Lung (tissue), 13 donors: Measurements from ENCODE around the gene IL3. TPM values are rescaled to one million over a fixed set of nuclear protein-coding genes. Genes with fewer than 3 reads are reported as not detected.

Experiments used
- ATAC-seq: fragments of 200-7000 bp; cut with Tn5 transposase; one replicate; pipeline ENCODE4 v1.9.1; 2020; ENCODE audit warnings: moderate number of reproducible peaks; ENCODE audit not compliant: insufficient read depth, low FRiP score
- DNase-seq, 3 donors: peaks; one replicate each; pipeline ENCODE4 v3.0.0-alpha.2; 2013 to 2017
- H3K27ac ChIP-seq, 2 donors: one replicate each; pipeline ENCODE4 v1.5.1; 2013; ENCODE audit warnings: mild to moderate bottlenecking in 2 of 2, moderate library complexity in 2 of 2, control low read depth in 1 of 2, inconsistent platforms in 1 of 2, low read depth in 1 of 2, low read length in 1 of 2
- H3K27me3 ChIP-seq, 3 donors: one replicate each; pipeline ENCODE4 v1.5.1; 2013; ENCODE audit warnings: low read length in 2 of 3; ENCODE audit not compliant: control insufficient read depth in 3 of 3, insufficient read depth in 3 of 3
- H3K36me3 ChIP-seq, 4 donors: one replicate each; pipeline ENCODE4 v1.5.1; 2013; ENCODE audit warnings: low read length in 4 of 4, mild to moderate bottlenecking in 1 of 4, moderate library complexity in 1 of 4; ENCODE audit not compliant: control insufficient read depth in 4 of 4, insufficient read depth in 4 of 4
- H3K4me1 ChIP-seq, 5 donors: one replicate each; pipeline ENCODE4 v1.5.1; 2013; ENCODE audit warnings: low read length in 5 of 5, mild to moderate bottlenecking in 2 of 5, moderate library complexity in 1 of 5; ENCODE audit not compliant: control insufficient read depth in 5 of 5, insufficient read depth in 5 of 5
- H3K4me3 ChIP-seq: one replicate; pipeline ENCODE4 v1.5.1; 2013; ENCODE audit warnings: mild to moderate bottlenecking, control low read depth, moderate library complexity
- H3K9ac ChIP-seq, 2 donors: one replicate each; pipeline ENCODE4 v1.5.1; 2013; ENCODE audit warnings: low read length in 2 of 2, control low read depth in 1 of 2; ENCODE audit not compliant: insufficient read depth in 1 of 2
- H3K9me3 ChIP-seq, 4 donors: one replicate each; pipeline ENCODE4 v1.5.1; 2013; ENCODE audit warnings: low read length in 3 of 4, mild to moderate bottlenecking in 1 of 4, moderate library complexity in 1 of 4; ENCODE audit not compliant: control insufficient read depth in 4 of 4, insufficient read depth in 3 of 4
- CTCF ChIP-seq: IDR thresholded peaks from 2 replicates; pipeline ENCODE4 v1.5.1; 2012; ENCODE audit warnings: mild to moderate bottlenecking; ENCODE audit errors: control extremely low read depth, extremely low read depth
- WGBS, 2 donors: extraction: QIAGEN DNeasy Blood & Tissue Kit; methylation state at CpG; one replicate each; pipeline ENCODE4 v1.1.7; 2013; 5-methylcytosine and 5-hydroxymethylcytosine counted together
- polyA plus RNA-seq, 2 donors: library from polyadenylated mRNA; stranded (reverse); fragments of 200-250 nt; gene quantifications; one replicate each; pipeline ENCODE4 v1.2.1, GENCODE V29; 2013
- small RNA-seq: library from RNA; depleted of rRNA; stranded (forward); fragments of <200 nt; gene quantifications from one replicate; pipeline ENCODE3, GENCODE V24; 2014; ENCODE audit warnings: low replicate concordance
- total RNA-seq, 2 donors: library from RNA; depleted of rRNA in 1 of 2; stranded (reverse); fragments of >200 nt in 1 of 2; gene quantifications; one replicate each; pipeline ENCODE4 v1.2.1, GENCODE V29; 2014 to 2021
- donor health status: control.
- donor health status: control.
- donor health status: Bipolar disorder and iron deficiency.
- donor health status: healthy.
- donor health status: DM: yes; HTN: yes; CAD: no.

The IL3 gene
- total and polyA plus RNA-seq, 4 donors: not detected

GRCh38 chr5:132110930-132111329 lies 50.5 kb downstream of the IL3 start:
- Histone ChIP-seq H3K4me1 (peaks cover 0 to 5% (median 0%) of the 10 kb centered on the region in 5 donors), H3K9ac (no peak overlapping the region), H3K27me3 (no peaks in the 10 kb centered on the region), H3K36me3 (no peaks in the 10 kb centered on the region), H3K27ac (no peak overlapping the region), H3K4me3 (no peak overlapping the region), H3K9me3 (no peaks in the 10 kb centered on the region)
- no peak for DNase-seq
- ATAC-seq: no peak
- TF ChIP-seq CTCF: no peak

GRCh38 chr5:132112111-132112510 lies 51.7 kb downstream of the IL3 start:
- DNase-seq (no peak), ATAC-seq (no peak)
- Histone ChIP-seq H3K9ac (no peak overlapping the region), H3K36me3 (no peaks in the 10 kb centered on the region), H3K9me3 (no peaks in the 10 kb centered on the region), H3K4me3 (no peak overlapping the region), H3K27ac (no peak overlapping the region), H3K27me3 (no peaks in the 10 kb centered on the region), H3K4me1 (peaks cover 0 to 5% (median 0%) of the 10 kb centered on the region in 5 donors)
- TF ChIP-seq CTCF: no peak
- WGBS, 2 donors: 93 to 96% methylated on average over 3 of the region's 3 CpGs

Small RNA genes within 50 kb of the gene (small RNA-seq; reads per million reads assigned to genes)
- not detected for gene RF00285

Other genes with a start within 250 kb of the IL3 start
- gene MEIKIN, start 115.0 kb upstream of the IL3 start, total RNA-seq: not detected
- under 1 TPM; 0.08 to 0.32 TPM for gene MEIKIN, start 115.0 kb upstream of the IL3 start, polyA plus RNA-seq
- gene ACSL6, start 49.0 kb upstream of the IL3 start, total RNA-seq: 1 to 10 TPM in 1 of 2 donors, under 1 TPM in 1; 0.43 to 6.7 TPM
- under 1 TPM; 0.10 to 0.33 TPM for gene ACSL6, start 49.0 kb upstream of the IL3 start, polyA plus RNA-seq
- gene CSF2, start 13.1 kb downstream of the IL3 start, total RNA-seq: 10 to 100 TPM in 1 of 2 donors, under 1 TPM in 1; 0.37 to 11.6 TPM
- gene CSF2, start 13.1 kb downstream of the IL3 start, polyA plus RNA-seq: 10 to 100 TPM in 1 of 2 donors, 1 to 10 TPM in 1; 4.7 to 16.8 TPM
- gene P4HA2, start 167.2 kb downstream of the IL3 start, total RNA-seq: 10 to 100 TPM; 37.8 to 62.3 TPM
- gene P4HA2, start 167.2 kb downstream of the IL3 start, polyA plus RNA-seq: 10 to 100 TPM; 20.3 to 36.5 TPM
- 10 to 100 TPM in 1 of 2 donors, 1 to 10 TPM in 1; 7.3 to 13.8 TPM for gene PDLIM4, start 197.0 kb downstream of the IL3 start, total RNA-seq
- 10 to 100 TPM in 1 of 2 donors, 1 to 10 TPM in 1; 8.3 to 10.9 TPM for gene PDLIM4, start 197.0 kb downstream of the IL3 start, polyA plus RNA-seq
- 10 to 100 TPM; 10.9 to 18.1 TPM for gene SLC22A4, start 233.7 kb downstream of the IL3 start, total RNA-seq
- 10 to 100 TPM in 1 of 2 donors, 1 to 10 TPM in 1; 3.6 to 15.7 TPM for gene SLC22A4, start 233.7 kb downstream of the IL3 start, polyA plus RNA-seq